SK-N-SH treated with all-trans-retinoic acid at 6 μM for 48 hours (cell line): ENCODE results near the gene PROX2.

Experiments
- ARNTL ChIP-seq: fragments of 450-650 bp; formaldehyde crosslinking; IDR thresholded peaks from 2 replicates; pipeline ENCODE4 v1.5.0; 2020; ENCODE audit warnings: low read depth, mild to moderate bottlenecking, moderate library complexity, borderline replicate concordance
- CREB5 ChIP-seq: fragments of 250-450 bp; sonication (Bioruptor Pico); IDR thresholded peaks from 2 replicates; pipeline ENCODE4 v1.5.1; 2020; ENCODE audit warnings: low read depth, mild to moderate bottlenecking, moderate library complexity
- CSRNP3 ChIP-seq: fragments of 250-450 bp; sonication (Bioruptor Pico); IDR thresholded peaks from 2 replicates; pipeline ENCODE4 v1.5.1; 2021; ENCODE audit warnings: mild to moderate bottlenecking, moderate library complexity
- ESRRG ChIP-seq: fragments of 250-450 bp; sonication (Bioruptor Pico); IDR thresholded peaks from 2 replicates; pipeline ENCODE4 v1.6.1; 2021; ENCODE audit warnings: mild to moderate bottlenecking
- GLIS3 ChIP-seq: fragments of 250-450 bp; sonication (Bioruptor Pico); IDR thresholded peaks from 2 replicates; pipeline ENCODE4 v1.5.0; 2020; ENCODE audit warnings: mild to moderate bottlenecking, moderate library complexity
- ISL1 ChIP-seq: fragments of 250-450 bp; sonication (Bioruptor Pico); IDR thresholded peaks from 2 replicates; pipeline ENCODE4 v2.1.2; 2022; ENCODE audit warnings: mild to moderate bottlenecking, moderate library complexity
- RARB ChIP-seq: fragments of 250-450 bp; sonication (Bioruptor Pico); IDR thresholded peaks from 2 replicates; pipeline ENCODE4 v1.8.0; 2021; ENCODE audit warnings: mild to moderate bottlenecking, moderate library complexity
- ZFP3 ChIP-seq: fragments of 250-450 bp; sonication (Bioruptor Pico); IDR thresholded peaks from 2 replicates; pipeline ENCODE4 v1.5.0; 2020; ENCODE audit warnings: mild to moderate bottlenecking, moderate library complexity

- TF ChIP-seq ARNTL (no peak), RARB (no peak), ESRRG (no peak), CSRNP3 (CRISPR knock-in tag) (no peak), ZFP3 (CRISPR knock-in tag) (no peak), GLIS3 (CRISPR knock-in tag) (no peak), CREB5 (CRISPR knock-in tag) (no peak), ISL1 (CRISPR knock-in tag) (no peak)
Observed at GRCh38 chr14:74865156-74865555, 10.8 kb downstream of the PROX2 start.
